NT2/D1 (cell line): ENCODE data around the gene BCOR.

Experiments used
- DNase-seq: peaks from one replicate; pipeline ENCODE4 v3.0.0-alpha.2; 2011; ENCODE audit warnings: low read depth, low spot score
- H3K27me3 ChIP-seq: 2 replicates; pipeline ENCODE4 v1.6.0; 2011; ENCODE audit warnings: mild to moderate bottlenecking; ENCODE audit not compliant: insufficient read length, insufficient read depth
- H3K36me3 ChIP-seq: 2 replicates; pipeline ENCODE4 v1.6.1; 2011; ENCODE audit warnings: mild to moderate bottlenecking, low read length, mixed read lengths; ENCODE audit not compliant: insufficient read depth, insufficient read length
- H3K4me1 ChIP-seq: 2 replicates; pipeline ENCODE4 v1.5.1; 2011; ENCODE audit not compliant: insufficient read depth, insufficient read length
- H3K4me3 ChIP-seq: 2 replicates; pipeline ENCODE4 v1.5.1; 2011; ENCODE audit warnings: low read depth; ENCODE audit not compliant: insufficient read length
- H3K9ac ChIP-seq: 2 replicates; pipeline ENCODE4 v1.6.0; 2011; ENCODE audit warnings: low read depth; ENCODE audit not compliant: insufficient read length
- H3K9me3 ChIP-seq: 2 replicates; pipeline ENCODE4 v1.5.1; 2011; ENCODE audit warnings: mild to moderate bottlenecking, low read length; ENCODE audit not compliant: insufficient read depth
- SUZ12 ChIP-seq: IDR thresholded peaks from 2 replicates; pipeline ENCODE4 v1.6.1; 2011; ENCODE audit not compliant: insufficient read length, insufficient read depth; ENCODE audit errors: extremely low read depth
- YY1 ChIP-seq: IDR thresholded peaks from 2 replicates; pipeline ENCODE4 v1.6.1; 2011; ENCODE audit not compliant: insufficient read length, insufficient read depth
- ZNF274 ChIP-seq: IDR thresholded peaks from 2 replicates; pipeline ENCODE4 v1.6.1; 2011; ENCODE audit warnings: mild to moderate bottlenecking, low read depth, low read length

BCOR gene

GRCh38 chrX:40104985-40105834 lies 7.5 kb upstream of the BCOR start:
- DNase-seq, result no peak
- peaks cover 39% of the 10 kb centered on the region for H3K27me3 ChIP-seq
- peak overlapping the region; percentile 53 for H3K4me3 ChIP-seq
- H3K9me3 ChIP-seq, result no peaks in the 10 kb centered on the region
- no peak for TF ChIP-seq YY1
- TF ChIP-seq SUZ12, result no peak
- peaks cover 6% of the 10 kb centered on the region for H3K4me1 ChIP-seq
- peak overlapping the region; percentile 85 for H3K9ac ChIP-seq
- no peaks in the 10 kb centered on the region for H3K36me3 ChIP-seq

- DNase-seq, result no peak
- Histone ChIP-seq H3K36me3 (no peaks in the 10 kb centered on the region), H3K4me3 (peak overlapping the region; percentile 53), H3K9ac (peak overlapping the region; percentile 85), H3K9me3 (no peaks in the 10 kb centered on the region), H3K4me1 (peaks cover 6% of the 10 kb centered on the region), H3K27me3 (peaks cover 40% of the 10 kb centered on the region)
- TF ChIP-seq SUZ12, result peak; percentile 51
- TF ChIP-seq ZNF274, result no peak
Observed at GRCh38 chrX:40104630-40104984, 6.8 kb upstream of the BCOR start.

- Histone ChIP-seq H3K4me1 (peaks cover 6% of the 10 kb centered on the region), H3K27me3 (peaks cover 43% of the 10 kb centered on the region), H3K4me3 (peak overlapping the region; percentile 53), H3K36me3 (no peaks in the 10 kb centered on the region), H3K9me3 (no peaks in the 10 kb centered on the region), H3K9ac (peak overlapping the region; percentile 85)
- no peak for DNase-seq
- TF ChIP-seq SUZ12 (no peak), YY1 (no peak), ZNF274 (no peak)
Observed at GRCh38 chrX:40103565-40104323, 6.0 kb upstream of the BCOR start.

- H3K9ac ChIP-seq, result peak overlapping the region; percentile 76
- no peaks in the 10 kb centered on the region for H3K36me3 ChIP-seq
- H3K4me1 ChIP-seq, result peaks cover 6% of the 10 kb centered on the region
- DNase-seq, result no peak
- peak overlapping the region; percentile 40 for H3K4me3 ChIP-seq
- H3K27me3 ChIP-seq, result peaks cover 43% of the 10 kb centered on the region
- H3K9me3 ChIP-seq, result no peaks in the 10 kb centered on the region
- no peak for TF ChIP-seq YY1
- TF ChIP-seq ZNF274, result no peak
- TF ChIP-seq SUZ12, result peak; percentile 48
Observed at GRCh38 chrX:40102393-40103381, 4.9 kb upstream of the BCOR start.

GRCh38 chrX:40101430-40101802 lies 3.7 kb upstream of the BCOR start:
- Histone ChIP-seq H3K9me3 (no peaks in the 10 kb centered on the region), H3K27me3 (peaks cover 43% of the 10 kb centered on the region), H3K4me1 (peaks cover 6% of the 10 kb centered on the region), H3K4me3 (peak overlapping the region; percentile 1), H3K9ac (peak overlapping the region; percentile 47), H3K36me3 (no peaks in the 10 kb centered on the region)
- DNase-seq, result no peak
- TF ChIP-seq YY1, result no peak
- TF ChIP-seq ZNF274, result no peak
- TF ChIP-seq SUZ12, result no peak

- peaks cover 43% of the 10 kb centered on the region for H3K27me3 ChIP-seq
- no peaks in the 10 kb centered on the region for H3K9me3 ChIP-seq
- DNase-seq, result no peak
- peaks cover 6% of the 10 kb centered on the region for H3K4me1 ChIP-seq
- TF ChIP-seq YY1 (no peak), ZNF274 (no peak), SUZ12 (no peak)
- H3K36me3 ChIP-seq, result no peaks in the 10 kb centered on the region
- peak overlapping the region; percentile 70 for H3K9ac ChIP-seq
- H3K4me3 ChIP-seq, result peak overlapping the region; percentile 1
Observed at GRCh38 chrX:40100537-40101429, 3.0 kb upstream of the BCOR start.
